Neural crest cell (in vitro differentiated cells): ENCODE results near the gene TSPAN31. TPM values are rescaled to one million over a fixed set of nuclear protein-coding genes. Genes with fewer than 3 reads are reported as not detected.

Experiments
- DNase-seq: peaks from one replicate; pipeline ENCODE4 v3.0.0; 2021; ENCODE audit warnings: low read depth, mixed read lengths, low spot score
- H3K27ac Mint-ChIP-seq: one replicate; pipeline ENCODE4 v1.8.0; 2021; ENCODE audit warnings: mild to moderate bottlenecking, mixed read lengths; ENCODE audit not compliant: unreplicated experiment
- H3K27me3 Mint-ChIP-seq: 2 replicates; pipeline ENCODE4 v1.8.0; 2021; ENCODE audit warnings: low read depth, mild to moderate bottlenecking, mixed read lengths
- H3K36me3 Mint-ChIP-seq: 2 replicates; pipeline ENCODE4 v1.8.0; 2021; ENCODE audit warnings: low read depth, mild to moderate bottlenecking, mixed read lengths
- H3K4me1 Mint-ChIP-seq: 2 replicates; pipeline ENCODE4 v1.8.0; 2021; ENCODE audit warnings: mixed read lengths
- H3K4me3 Mint-ChIP-seq: one replicate; pipeline ENCODE4 v1.8.0; 2021; ENCODE audit warnings: mild to moderate bottlenecking, mixed read lengths
- H3K9me3 Mint-ChIP-seq: 2 replicates; pipeline ENCODE4 v1.8.0; 2021; ENCODE audit warnings: mixed read lengths
- total RNA-seq: library from RNA; stranded (reverse); gene quantifications from 2 replicates; pipeline ENCODE4 v1.2.1, GENCODE V29; 2021
- TF ChIP-seq, protein P1 (sequence below): fragments of 200-600 bp; sonication (generic); conservative IDR thresholded peaks from 2 replicates; pipeline ENCODE4 v1.5.0; 2021; ENCODE audit warnings: antibody characterized with exemption, mild to moderate bottlenecking

The TSPAN31 gene
- total RNA-seq, 1 donor from 2014 or later, result 26.9 TPM

DNA sequence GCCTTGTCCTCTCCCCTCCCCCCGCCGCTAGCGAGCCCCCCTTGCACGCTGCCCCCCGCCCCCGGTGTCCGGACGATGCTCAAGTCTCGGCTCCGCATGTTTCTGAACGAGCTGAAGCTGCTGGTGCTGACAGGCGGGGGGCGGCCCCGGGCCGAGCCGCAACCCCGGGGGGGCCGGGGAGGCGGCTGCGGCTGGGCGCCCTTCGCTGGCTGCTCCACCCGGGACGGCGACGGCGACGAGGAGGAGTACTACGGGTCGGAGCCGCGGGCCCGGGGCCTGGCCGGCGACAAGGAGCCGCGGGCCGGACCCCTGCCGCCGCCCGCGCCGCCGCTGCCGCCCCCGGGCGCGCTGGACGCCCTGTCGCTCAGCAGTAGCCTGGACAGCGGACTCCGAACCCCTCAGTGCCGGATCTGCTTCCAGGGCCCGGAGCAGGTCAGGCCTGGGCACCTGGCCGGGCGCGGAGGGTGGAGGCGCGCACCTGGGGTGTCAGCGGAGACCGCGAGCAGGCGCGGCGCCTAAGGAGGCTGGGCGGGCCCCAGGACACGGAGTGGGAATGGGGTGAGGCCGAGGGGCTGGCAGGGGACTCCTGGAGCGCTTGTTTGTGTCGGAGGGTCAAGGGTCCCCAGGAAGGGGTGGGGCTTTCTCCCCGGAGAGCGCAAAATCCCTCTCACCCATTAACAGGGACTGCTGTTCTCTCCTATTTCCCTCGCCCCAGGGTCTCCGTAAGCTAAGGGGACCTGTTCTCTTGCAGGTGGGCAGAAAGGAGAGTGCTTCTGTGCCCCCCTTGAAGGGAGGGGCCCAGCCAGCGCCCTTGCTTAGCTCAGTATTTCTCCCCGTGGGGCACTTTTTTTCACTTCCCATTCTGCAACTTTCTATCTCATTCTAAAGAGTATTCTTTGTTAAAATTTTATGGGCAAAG, 10.9 kb downstream of the TSPAN31 start:
- H3K4me1 Mint-ChIP-seq, result peaks cover 46% of the 10 kb centered on the region
- TF ChIP-seq, protein P1, sequence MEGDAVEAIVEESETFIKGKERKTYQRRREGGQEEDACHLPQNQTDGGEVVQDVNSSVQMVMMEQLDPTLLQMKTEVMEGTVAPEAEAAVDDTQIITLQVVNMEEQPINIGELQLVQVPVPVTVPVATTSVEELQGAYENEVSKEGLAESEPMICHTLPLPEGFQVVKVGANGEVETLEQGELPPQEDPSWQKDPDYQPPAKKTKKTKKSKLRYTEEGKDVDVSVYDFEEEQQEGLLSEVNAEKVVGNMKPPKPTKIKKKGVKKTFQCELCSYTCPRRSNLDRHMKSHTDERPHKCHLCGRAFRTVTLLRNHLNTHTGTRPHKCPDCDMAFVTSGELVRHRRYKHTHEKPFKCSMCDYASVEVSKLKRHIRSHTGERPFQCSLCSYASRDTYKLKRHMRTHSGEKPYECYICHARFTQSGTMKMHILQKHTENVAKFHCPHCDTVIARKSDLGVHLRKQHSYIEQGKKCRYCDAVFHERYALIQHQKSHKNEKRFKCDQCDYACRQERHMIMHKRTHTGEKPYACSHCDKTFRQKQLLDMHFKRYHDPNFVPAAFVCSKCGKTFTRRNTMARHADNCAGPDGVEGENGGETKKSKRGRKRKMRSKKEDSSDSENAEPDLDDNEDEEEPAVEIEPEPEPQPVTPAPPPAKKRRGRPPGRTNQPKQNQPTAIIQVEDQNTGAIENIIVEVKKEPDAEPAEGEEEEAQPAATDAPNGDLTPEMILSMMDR, result no peak
- H3K4me3 Mint-ChIP-seq, result peak overlapping the region; percentile 89
- H3K27me3 Mint-ChIP-seq, result peaks cover 61% of the 10 kb centered on the region
- no peak for DNase-seq
- H3K9me3 Mint-ChIP-seq, result no peaks in the 10 kb centered on the region
- H3K27ac Mint-ChIP-seq, result no peak overlapping the region
- H3K36me3 Mint-ChIP-seq, result peaks cover 14% of the 10 kb centered on the region

DNA sequence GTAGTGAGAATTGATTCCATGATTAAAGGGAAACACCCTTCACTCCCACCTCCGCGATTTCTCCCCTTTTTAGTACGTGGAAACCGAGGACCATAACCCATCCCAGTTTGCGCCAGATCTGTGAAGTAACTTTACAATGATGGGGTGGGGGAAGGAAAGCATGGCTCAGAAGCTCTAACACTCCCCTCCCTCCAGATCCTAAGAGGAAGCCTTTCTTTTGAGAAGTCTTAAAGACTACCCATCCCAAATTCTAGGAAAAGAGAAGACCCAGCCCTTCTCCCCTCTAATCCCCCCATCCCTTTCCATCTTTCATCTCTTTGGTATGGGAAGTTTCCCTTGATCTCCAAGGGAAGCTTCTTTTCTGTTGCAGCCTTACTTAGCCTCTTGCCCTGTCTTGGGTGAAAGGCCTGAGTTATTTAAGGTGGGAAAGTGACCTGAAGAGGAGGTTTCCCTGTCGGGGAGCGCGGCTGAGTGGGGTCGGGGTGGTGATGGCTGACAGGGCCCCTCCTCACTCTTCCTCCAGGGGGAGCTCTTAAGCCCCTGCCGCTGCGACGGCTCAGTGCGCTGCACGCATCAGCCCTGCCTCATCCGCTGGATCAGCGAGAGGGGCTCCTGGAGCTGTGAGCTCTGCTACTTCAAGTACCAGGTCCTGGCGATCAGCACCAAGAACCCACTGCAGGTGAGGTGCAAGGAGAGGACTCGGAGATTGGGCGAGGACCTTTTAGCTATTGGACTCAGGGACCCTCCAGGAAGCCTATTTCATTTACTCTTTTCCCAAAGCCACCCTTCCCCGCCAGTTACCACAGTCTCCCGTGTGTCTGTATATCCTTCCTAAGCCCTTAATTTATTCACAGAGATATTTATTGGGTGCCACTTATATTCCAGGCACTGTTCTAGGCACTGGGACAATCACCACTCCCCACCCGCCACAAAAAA, 11.8 kb downstream of the TSPAN31 start:
- Mint-ChIP-seq H3K9me3 (no peaks in the 10 kb centered on the region), H3K4me1 (peaks cover 37% of the 10 kb centered on the region), H3K27ac (no peak overlapping the region), H3K27me3 (peaks cover 69% of the 10 kb centered on the region), H3K36me3 (peaks cover 5% of the 10 kb centered on the region), H3K4me3 (peak overlapping the region; percentile 89)
- DNase-seq, result peak; percentile 62
- TF ChIP-seq, protein P1, result peak; percentile 76

GRCh38 chr12:57757771-57758170, 12.9 kb downstream of the TSPAN31 start:
- DNase-seq, result no peak
- no peaks in the 10 kb centered on the region for H3K9me3 Mint-ChIP-seq
- peaks cover 26% of the 10 kb centered on the region for H3K4me1 Mint-ChIP-seq
- TF ChIP-seq, protein P1, result no peak
- no peak overlapping the region for H3K27ac Mint-ChIP-seq
- H3K27me3 Mint-ChIP-seq, result peaks cover 71% of the 10 kb centered on the region
- H3K36me3 Mint-ChIP-seq, result peaks cover 2% of the 10 kb centered on the region
- H3K4me3 Mint-ChIP-seq, result peak overlapping the region; percentile 64

GRCh38 chr12:57758552-57759359, 13.9 kb downstream of the TSPAN31 start:
- peak overlapping the region; percentile 82 for H3K4me3 Mint-ChIP-seq
- TF ChIP-seq, protein P1, result no peak

More at GRCh38 chr12:57758552-57759359, 13.9 kb downstream of the TSPAN31 start:
- Mint-ChIP-seq H3K4me1 (peaks cover 18% of the 10 kb centered on the region), H3K9me3 (no peaks in the 10 kb centered on the region), H3K27me3 (peaks cover 73% of the 10 kb centered on the region), H3K36me3 (peaks cover 2% of the 10 kb centered on the region), H3K27ac (no peak overlapping the region)
- no peak for DNase-seq
